Sigmoid colon (tissue), 4 donors: ENCODE measurements around the gene TMEM130.

ENCODE experiments used
- CTCF ChIP-seq, 4 experiments: fragments of 450-650 bp in 3 of 4; fragments of 200-600 bp in 1 of 4; IDR thresholded peaks; one replicate each; pipeline ENCODE4 v1.5.1; 2016 to 2019; ENCODE audit warnings: antibody characterized with exemption in 4 of 4, mild to moderate bottlenecking in 3 of 4, moderate library complexity in 2 of 4
- POLR2AphosphoS5 ChIP-seq, 4 donors: sonication (generic); formaldehyde crosslinking; IDR thresholded peaks; one replicate each; pipeline ENCODE4 v1.6.1; 2017; ENCODE audit warnings: antibody characterized with exemption in 4 of 4

DNA sequence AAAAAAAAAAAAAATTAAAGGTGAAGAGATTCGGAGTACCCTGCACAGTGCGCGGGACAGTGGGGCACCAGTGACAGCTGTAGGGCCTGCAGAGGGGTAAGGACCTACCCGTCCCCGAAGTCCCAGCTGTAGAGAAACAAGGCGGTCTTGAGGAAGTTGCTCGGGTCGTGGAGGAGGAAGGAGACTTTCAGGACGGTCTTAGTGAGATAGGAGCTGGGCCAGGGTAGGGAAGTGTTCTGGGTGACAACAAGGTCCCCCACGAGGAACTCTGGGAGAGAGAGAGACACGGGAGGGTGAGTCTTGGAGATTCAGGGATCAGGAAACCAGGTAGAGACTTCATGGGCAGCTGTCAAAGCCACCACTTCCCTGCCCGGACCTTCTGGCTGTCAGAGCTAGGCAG lies 9.7 kb downstream of the TMEM130 start:
- no peak for TF ChIP-seq POLR2AphosphoS5 (IDR thresholded peaks at IDR 0.05)
- no peak for TF ChIP-seq CTCF (IDR thresholded peaks at IDR 0.05)
